SU-DHL-6 (cell line): ENCODE results near the gene RBL2.

ENCODE experiments used
- EZH2phosphoT487 ChIP-seq: fragments of 200-600 bp; sonication (generic), shearing (Covaris generic); conservative IDR thresholded peaks from 2 replicates; pipeline ENCODE4 v1.6.1; 2018; ENCODE audit warnings: mild to moderate bottlenecking, antibody characterized with exemption, low read length, moderate library complexity, mixed read lengths
- TF ChIP-seq, protein P1 (sequence below): fragments of 200-600 bp; sonication (generic); IDR thresholded peaks from one replicate; pipeline ENCODE4 v1.5.1; 2017; ENCODE audit warnings: antibody characterized with exemption, mild to moderate bottlenecking, low read length, moderate library complexity; ENCODE audit not compliant: insufficient read depth, poor library complexity, severe bottlenecking

DNA sequence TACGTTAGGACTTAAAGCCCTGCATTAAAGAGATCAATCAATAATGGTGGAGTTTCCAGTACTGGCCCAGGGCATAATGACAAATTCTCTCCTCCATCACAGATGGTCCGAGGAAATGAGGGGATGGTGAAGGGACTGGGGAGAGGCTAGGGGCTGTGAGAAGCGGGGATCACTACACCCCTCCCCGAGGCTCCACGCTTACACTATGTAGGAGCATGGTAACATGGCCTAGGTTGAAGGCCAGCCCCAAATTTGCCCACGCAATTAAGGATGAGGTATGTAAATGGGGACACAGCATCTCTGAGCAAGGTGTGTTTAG is 76.8 kb downstream of the RBL2 start:
- TF ChIP-seq, protein P1, sequence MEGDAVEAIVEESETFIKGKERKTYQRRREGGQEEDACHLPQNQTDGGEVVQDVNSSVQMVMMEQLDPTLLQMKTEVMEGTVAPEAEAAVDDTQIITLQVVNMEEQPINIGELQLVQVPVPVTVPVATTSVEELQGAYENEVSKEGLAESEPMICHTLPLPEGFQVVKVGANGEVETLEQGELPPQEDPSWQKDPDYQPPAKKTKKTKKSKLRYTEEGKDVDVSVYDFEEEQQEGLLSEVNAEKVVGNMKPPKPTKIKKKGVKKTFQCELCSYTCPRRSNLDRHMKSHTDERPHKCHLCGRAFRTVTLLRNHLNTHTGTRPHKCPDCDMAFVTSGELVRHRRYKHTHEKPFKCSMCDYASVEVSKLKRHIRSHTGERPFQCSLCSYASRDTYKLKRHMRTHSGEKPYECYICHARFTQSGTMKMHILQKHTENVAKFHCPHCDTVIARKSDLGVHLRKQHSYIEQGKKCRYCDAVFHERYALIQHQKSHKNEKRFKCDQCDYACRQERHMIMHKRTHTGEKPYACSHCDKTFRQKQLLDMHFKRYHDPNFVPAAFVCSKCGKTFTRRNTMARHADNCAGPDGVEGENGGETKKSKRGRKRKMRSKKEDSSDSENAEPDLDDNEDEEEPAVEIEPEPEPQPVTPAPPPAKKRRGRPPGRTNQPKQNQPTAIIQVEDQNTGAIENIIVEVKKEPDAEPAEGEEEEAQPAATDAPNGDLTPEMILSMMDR = no peak
- no peak for TF ChIP-seq EZH2phosphoT487
